H1 (cell line): ENCODE measurements around the gene HNRNPU. TPM values are rescaled to one million over a fixed set of nuclear protein-coding genes. Genes with fewer than 3 reads are reported as not detected.

Source experiments
- CTCF ChIA-PET: fragments of 300-600 bp; sonication (Branson Sonifier 250); formaldehyde crosslinking; loops from one replicate; lab custom pipeline; 2021; ENCODE audit not compliant: partially characterized antibody; lab: Charles Lee
- POLR2A ChIA-PET: fragments of 300-600 bp; sonication (Branson Sonifier 250); formaldehyde crosslinking; loops from one replicate; lab custom pipeline; 2021; ENCODE audit warnings: inconsistent platforms; ENCODE audit not compliant: partially characterized antibody; lab: Charles Lee
- DNase-seq, 2 experiments: peaks; one replicate each; pipeline versions ENCODE4 v3.0.0 to v3.0.0-alpha.2; 2010 to 2022; ENCODE audit warnings: low spot score in 2 of 2, low read depth in 1 of 2, mixed read lengths in 1 of 2
- FAIRE-seq: peaks from 2 replicates; lab custom pipeline; 2011; peaks lifted over from hg19 to GRCh38; lab: Jason Lieb, UNC
- H2AFZ ChIP-seq: 2 replicates; pipeline ENCODE4 v1.8.1; 2012; ENCODE audit warnings: low read length, inconsistent platforms
- H2AK5ac ChIP-seq: 2 replicates; pipeline ENCODE4 v1.6.1; 2013; ENCODE audit warnings: low read depth, low read length
- H2BK120ac ChIP-seq: replicated peaks from 2 replicates; pipeline ENCODE3; 2013; ENCODE audit warnings: low read depth, low read length, inconsistent platforms
- H2BK12ac ChIP-seq: 2 replicates; pipeline ENCODE4 v1.6.1; 2013; ENCODE audit warnings: low read depth, low read length
- H2BK15ac ChIP-seq: 2 replicates; pipeline ENCODE4 v1.6.1; 2013; ENCODE audit warnings: low read length
- H2BK20ac ChIP-seq: 2 replicates; pipeline ENCODE4 v1.6.1; 2013; ENCODE audit warnings: low read length
- H2BK5ac ChIP-seq: 2 replicates; pipeline ENCODE4 v1.6.1; 2013; ENCODE audit warnings: low read depth, low read length
- H3K14ac ChIP-seq: 2 replicates; pipeline ENCODE4 v1.6.1; 2013; ENCODE audit warnings: inconsistent platforms; ENCODE audit not compliant: insufficient read length
- H3K18ac ChIP-seq: 2 replicates; pipeline ENCODE4 v1.6.1; 2013; ENCODE audit warnings: low read length; ENCODE audit errors: extremely low read depth
- H3K23ac ChIP-seq: 2 replicates; pipeline ENCODE4 v1.6.1; 2013; ENCODE audit warnings: inconsistent platforms; ENCODE audit not compliant: insufficient read length
- H3K23me2 ChIP-seq: 2 replicates; pipeline ENCODE4 v1.6.1; 2013; ENCODE audit warnings: low read depth, low read length
- H3K27ac ChIP-seq: 2 replicates; pipeline ENCODE4 v1.6.1; 2011; ENCODE audit warnings: low read depth, low read length, inconsistent platforms
- H3K27me3 ChIP-seq, 4 experiments: replicated peaks in 1 of 4; 1 replicate in 1 of 4; 2 replicates in 3 of 4; pipeline versions ENCODE4 v1.6.1 to v1.8.1; 2011 to 2013; ENCODE audit warnings: low read length in 3 of 4, mild to moderate bottlenecking in 3 of 4, inconsistent platforms in 2 of 4, mixed read lengths in 2 of 4, moderate library complexity in 1 of 4; ENCODE audit not compliant: control insufficient read depth in 3 of 4, insufficient read depth in 3 of 4; ENCODE audit errors: extremely low read depth in 1 of 4
- H3K36me3 ChIP-seq, 4 experiments: 2 replicates each; pipeline versions ENCODE4 v1.6.1 to v1.8.1; 2011 to 2013; ENCODE audit warnings: mild to moderate bottlenecking in 4 of 4, low read length in 3 of 4, moderate library complexity in 2 of 4, control low read depth in 1 of 4, inconsistent platforms in 1 of 4; ENCODE audit not compliant: insufficient read depth in 4 of 4, control insufficient read depth in 2 of 4
- H3K4ac ChIP-seq: replicated peaks from 2 replicates; pipeline ENCODE3; 2013; ENCODE audit warnings: low read length, low read depth, mixed read lengths, inconsistent platforms; ENCODE audit not compliant: insufficient read length
- H3K4me1 ChIP-seq, 4 experiments: replicated peaks in 1 of 4; 1 replicate in 1 of 4; 2 replicates in 3 of 4; pipeline versions ENCODE4 v1.6.1 to v1.8.1; 2011 to 2013; ENCODE audit warnings: low read length in 3 of 4, inconsistent platforms in 2 of 4, mixed read lengths in 1 of 4; ENCODE audit not compliant: insufficient read depth in 4 of 4, control insufficient read depth in 3 of 4
- H3K4me2 ChIP-seq, 2 experiments: 2 replicates each; pipeline versions ENCODE4 v1.6.1 to v1.8.1; 2011 to 2013; ENCODE audit warnings: low read depth in 2 of 2, low read length in 2 of 2, control low read depth in 1 of 2, inconsistent platforms in 1 of 2, mild to moderate bottlenecking in 1 of 2; ENCODE audit not compliant: insufficient read depth in 1 of 2
- H3K4me3 ChIP-seq, 4 experiments: fragments of 200-600, 300-600 bp in 1 of 4; sonication (generic), shearing (Covaris generic), sonication (Bioruptor Twin) in 1 of 4; 2 replicates each; pipeline versions ENCODE4 v1.5.1 to v1.8.1; 2011 to 2016; ENCODE audit warnings: low read length in 4 of 4, low read depth in 3 of 4, control low read depth in 2 of 4, inconsistent platforms in 2 of 4, mild to moderate bottlenecking in 2 of 4, mixed read lengths in 1 of 4, moderate library complexity in 1 of 4; ENCODE audit not compliant: insufficient read depth in 2 of 4; ENCODE audit errors: extremely low read depth in 1 of 4
- H3K56ac ChIP-seq: replicated peaks from 2 replicates; pipeline ENCODE3; 2013; ENCODE audit warnings: low read depth, mild to moderate bottlenecking, mixed read lengths, low read length, inconsistent platforms; ENCODE audit not compliant: insufficient read length
- H3K79me1 ChIP-seq: 2 replicates; pipeline ENCODE4 v1.6.1; 2013; ENCODE audit warnings: low read depth, low read length, control low read depth
- H3K79me2 ChIP-seq, 2 experiments: 2 replicates each; pipeline versions ENCODE4 v1.6.1 to v1.8.1; 2012 to 2013; ENCODE audit warnings: low read length in 2 of 2, mild to moderate bottlenecking in 2 of 2, inconsistent platforms in 1 of 2; ENCODE audit not compliant: insufficient read depth in 2 of 2, control insufficient read depth in 1 of 2
- H3K9ac ChIP-seq, 4 experiments: replicated peaks in 1 of 4; 1 replicate in 1 of 4; 2 replicates in 3 of 4; pipeline versions ENCODE4 v1.6.1 to v1.8.1; 2011 to 2013; ENCODE audit warnings: low read depth in 3 of 4, low read length in 3 of 4, control low read depth in 2 of 4, mild to moderate bottlenecking in 2 of 4, moderate library complexity in 2 of 4, inconsistent platforms in 1 of 4; ENCODE audit errors: extremely low read depth in 1 of 4
- H3K9me3 ChIP-seq, 2 experiments: 2 replicates each; pipeline versions ENCODE4 v1.6.1 to v1.8.1; 2012 to 2013; ENCODE audit warnings: mild to moderate bottlenecking in 2 of 2, moderate library complexity in 2 of 2, control low read depth in 1 of 2, inconsistent platforms in 1 of 2, low read depth in 1 of 2, low read length in 1 of 2, mixed read lengths in 1 of 2; ENCODE audit not compliant: insufficient read depth in 2 of 2
- H4K20me1 ChIP-seq, 2 experiments: replicated peaks in 1 of 2; 2 replicates each; pipeline versions ENCODE3 to v1.8.1; 2011 to 2013; ENCODE audit warnings: inconsistent platforms in 2 of 2, low read length in 2 of 2, mild to moderate bottlenecking in 1 of 2; ENCODE audit not compliant: insufficient read depth in 2 of 2, control insufficient read depth in 1 of 2
- H4K5ac ChIP-seq: 2 replicates; pipeline ENCODE4 v1.6.1; 2013; ENCODE audit warnings: low read length, low read depth, mixed read lengths, inconsistent platforms; ENCODE audit not compliant: insufficient read length
- H4K8ac ChIP-seq: 2 replicates; pipeline ENCODE4 v1.8.0; 2013; ENCODE audit warnings: mild to moderate bottlenecking, moderate library complexity, low read length, inconsistent platforms; ENCODE audit not compliant: insufficient read depth; ENCODE audit errors: extremely low read depth
- H4K91ac ChIP-seq: replicated peaks from 2 replicates; pipeline ENCODE3; 2013; ENCODE audit warnings: low read length, mixed read lengths, inconsistent platforms; ENCODE audit not compliant: insufficient read length
- CEBPB ChIP-seq: IDR thresholded peaks from 2 replicates; pipeline ENCODE4 v1.6.1; 2012; ENCODE audit warnings: low read depth, low read length
- EP300 ChIP-seq, 2 experiments: IDR thresholded peaks; 1 replicate in 1 of 2; 2 replicates in 1 of 2; pipeline ENCODE4 v1.6.1; 2011 to 2012; ENCODE audit warnings: low read depth in 2 of 2, low read length in 2 of 2, mild to moderate bottlenecking in 2 of 2, borderline replicate concordance in 1 of 2, inconsistent platforms in 1 of 2, moderate library complexity in 1 of 2
- KDM5A ChIP-seq: fragments of 200-600 bp; IDR thresholded peaks from 2 replicates; pipeline ENCODE4 v1.7.1; 2012; ENCODE audit warnings: mild to moderate bottlenecking, low read length, inconsistent platforms, mixed read lengths
- POLR2A ChIP-seq, 2 experiments: IDR thresholded peaks; 1 replicate in 1 of 2; 2 replicates in 1 of 2; pipeline ENCODE4 v1.6.1; 2011; ENCODE audit warnings: low read depth in 2 of 2, low read length in 2 of 2, mild to moderate bottlenecking in 2 of 2; ENCODE audit errors: control extremely low read depth in 1 of 2
- TAF1 ChIP-seq: IDR thresholded peaks from 2 replicates; pipeline ENCODE4 v1.6.1; 2011; ENCODE audit warnings: mild to moderate bottlenecking, low read depth, low read length
- WGBS, 2 experiments: shearing (Covaris generic) in 1 of 2; methylation state at CpG; one replicate each; pipeline versions ENCODE4 v1.1.6 to v1.1.7; 2013 to 2015; ENCODE audit warnings: low lambda C conversion rate in 2 of 2, mixed read lengths in 2 of 2, inconsistent platforms in 1 of 2, low coverage in 1 of 2, missing lambda C conversion rate in 1 of 2; ENCODE audit not compliant: insufficient replicate concordance in 2 of 2, insufficient coverage in 1 of 2, insufficient read length in 1 of 2; ENCODE audit errors: extremely low coverage in 1 of 2, missing lambda C conversion rate in 1 of 2; 5-methylcytosine and 5-hydroxymethylcytosine counted together
- polyA plus RNA-seq, 7 experiments: library from polyadenylated mRNA; depleted of rRNA in 3 of 7; stranded (reverse) in 5 of 7; unstranded in 2 of 7; fragments of >200 nt in 5 of 7; fragments of 200-250 nt in 2 of 7; gene quantifications; 1 replicate in 5 of 7; 2 replicates in 1 of 7; 4 replicates in 1 of 7; pipeline versions ENCODE4 v1.2.1 to v1.2.3, GENCODE V29; 2011 to 2013; ENCODE audit warnings: missing spikeins in 2 of 7, mixed read lengths in 2 of 7
- total RNA-seq: library from RNA; stranded (reverse); fragmentation: NEBNext Ultra II Directional; extraction: Animal tissue kit (Norgen Biotek cat#: 25700); gene quantifications from 2 replicates; pipeline ENCODE4 v1.2.1, GENCODE V29; 2021

The HNRNPU gene
- total and polyA plus RNA-seq, 2 of the 8 experiments (the other 6 are each of a cell fraction or from before 2014, with no cell fraction given): 95.6 to 606 TPM

DNA sequence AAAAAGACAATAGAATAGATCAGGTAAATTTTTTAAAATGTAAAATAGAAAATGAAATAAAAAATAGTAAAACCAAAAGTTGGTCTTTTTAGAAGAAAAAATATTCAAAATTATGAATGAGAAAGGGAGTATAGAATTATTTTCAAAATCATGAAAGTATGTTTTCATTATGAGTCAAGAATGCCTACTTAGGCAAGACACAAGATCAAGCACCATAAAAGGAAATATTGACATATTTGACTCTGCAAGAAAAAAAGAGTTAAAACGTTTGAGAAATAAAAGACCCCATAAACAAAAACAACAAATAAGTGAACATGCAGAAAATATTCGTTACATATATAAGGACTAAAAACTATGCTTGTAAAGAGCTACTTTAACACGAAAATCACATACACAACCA is 33.7 kb downstream of the HNRNPU start:
- FAIRE-seq (no peak), DNase-seq (no peak)
- Histone ChIP-seq H3K4ac (no peak overlapping the region), H3K56ac (no peak overlapping the region), H3K4me2 (no peak overlapping the region), H2AK5ac (no peak overlapping the region), H4K91ac (no peak overlapping the region), H2BK120ac (no peak overlapping the region), H2BK20ac (no peak overlapping the region), H3K23ac (no peak overlapping the region), H3K27me3 (no peaks in the 10 kb centered on the region), H3K9ac (no peak overlapping the region), H2BK15ac (no peak overlapping the region), H4K8ac (no peak overlapping the region), H3K36me3 (no peaks in the 10 kb centered on the region), H3K27ac (no peak overlapping the region), H4K20me1 (no peaks in the 10 kb centered on the region), H3K79me2 (no peaks in the 10 kb centered on the region; a peak in 1 of 4 replicates), H3K14ac (no peak overlapping the region), H3K18ac (no peak overlapping the region), H3K4me1 (peaks cover 0 to 2% (median 0%) of the 10 kb centered on the region in 4 experiments; a peak in 3 of 7 replicates), H3K9me3 (no peaks in the 10 kb centered on the region), H2BK12ac (no peak overlapping the region), H3K79me1 (no peaks in the 10 kb centered on the region), H3K4me3 (no peak overlapping the region), H2AFZ (no peak overlapping the region), H2BK5ac (no peak overlapping the region), H4K5ac (no peak overlapping the region)
- 75% methylated on average over 3 of the region's 3 CpGs; no CpG with 5 or more reads in 1 of the 2 experiments for WGBS, 2 experiments
- ChIA-PET POLR2A (interaction anchor here (13.5 to 18.5 kb wide), 2 partner anchors 14 to 27 kb away, joined by 178 to 677 read pairs; partner anchors contain the start of gene HNRNPU), CTCF (interaction anchor here (1.1 to 1.2 kb wide), 2 partner anchors 29 to 37 kb away, joined by 4 to 8 read pairs; no protein-coding TSS in a partner anchor)
- TF ChIP-seq POLR2A (IDR thresholded peaks at IDR 0.05; ENCODE audit: control extremely low read depth in 1 of 2, low read depth in 2 of 2, low read length in 2 of 2) (no peak), CEBPB (no peak), EP300 (IDR thresholded peaks at IDR 0.05; ENCODE audit: borderline replicate concordance in 1 of 2, low read depth in 2 of 2, low read length in 2 of 2) (no peak), KDM5A (no peak), TAF1 (no peak)
- TF ChIP-seq, all 59 proteins: peak for 0
- peaks cover 3% of the 10 kb centered on the region; the same call in 1 of the 2 replicates for H3K23me2 ChIP-seq
